HG02623 (cell line): ENCODE data around the gene SLC52A3.
"Not testable (repeated sequence)": the region's sequence is repeated elsewhere in the genome, so short reads cannot be mapped to it uniquely, and the experiment has no call there.

Source experiments
- ATAC-seq: cut with Tn5 transposase; IDR thresholded peaks from one replicate; pipeline ENCODE4 v1.9.1; 2021; ENCODE audit warnings: moderate library complexity; ENCODE audit not compliant: unreplicated experiment

SLC52A3 gene

GRCh38 chr20:768426-768978 is at the start of gene SLC52A3:
SLC52A3 (minus strand) TSS chr20:768500; CDS start chr20:765774, 2,726 bp downstream.
- no peak for ATAC-seq

GRCh38 chr20:815914-816606 is 47.8 kb upstream of the SLC52A3 start:
- ATAC-seq = no peak

- ATAC-seq = no peak
Measured at GRCh38 chr20:815226-815625, 46.9 kb upstream of the SLC52A3 start.

- ATAC-seq = no peak
Measured at GRCh38 chr20:813390-813789, 45.1 kb upstream of the SLC52A3 start.

GRCh38 chr20:812435-812814 is 44.1 kb upstream of the SLC52A3 start:
- ATAC-seq = not testable (repeated sequence)

DNA sequence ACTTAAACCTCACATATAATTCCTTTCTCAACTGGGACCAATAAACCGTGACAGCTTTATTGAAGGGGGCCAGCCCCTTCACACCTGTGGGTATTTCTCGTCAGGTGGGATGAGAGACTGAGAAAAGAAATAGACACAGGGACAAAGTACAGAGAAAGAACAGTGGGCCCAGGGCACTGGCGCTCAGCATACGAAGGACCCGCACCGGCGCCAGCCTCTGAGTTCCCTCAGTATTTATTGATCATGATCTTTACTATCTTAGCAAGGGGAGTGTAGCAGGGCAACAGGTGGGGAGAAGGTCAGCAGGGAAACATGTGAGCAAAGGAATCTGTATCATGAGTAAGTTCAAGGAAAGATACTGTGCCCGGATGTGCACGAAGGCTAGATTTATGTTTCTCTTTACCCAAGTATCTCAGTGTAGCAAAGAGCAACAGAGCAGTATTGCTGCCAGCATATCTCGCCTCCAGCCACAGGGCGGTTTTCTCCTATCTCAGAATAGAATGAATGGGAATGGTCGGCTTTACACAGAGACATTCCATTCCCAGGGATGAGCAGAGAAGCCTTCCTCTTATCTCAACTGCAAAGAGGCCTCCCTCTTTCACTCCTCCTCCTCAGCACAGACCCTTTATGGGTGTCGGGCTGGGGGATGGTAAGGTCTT is 43.6 kb upstream of the SLC52A3 start:
- ATAC-seq = not testable (repeated sequence)

DNA sequence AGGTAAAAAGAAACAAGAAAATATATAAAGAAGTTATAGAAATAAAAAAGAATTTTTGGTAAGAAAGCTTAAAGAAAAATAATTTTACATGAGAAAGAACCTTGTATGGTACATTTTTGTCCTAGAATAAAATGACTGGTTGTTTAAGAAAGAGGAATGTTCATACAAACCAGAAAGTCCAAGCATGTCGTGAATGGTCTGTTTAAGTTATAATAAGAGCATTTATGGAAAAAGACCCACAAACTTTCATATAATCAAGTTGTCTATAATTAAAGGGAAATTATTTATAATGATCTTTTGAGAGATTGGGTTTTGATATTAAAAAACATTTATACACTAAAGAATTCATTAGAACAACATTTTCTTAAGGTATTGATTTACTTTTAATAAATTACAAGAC is 37.4 kb upstream of the SLC52A3 start:
- no peak for ATAC-seq

DNA sequence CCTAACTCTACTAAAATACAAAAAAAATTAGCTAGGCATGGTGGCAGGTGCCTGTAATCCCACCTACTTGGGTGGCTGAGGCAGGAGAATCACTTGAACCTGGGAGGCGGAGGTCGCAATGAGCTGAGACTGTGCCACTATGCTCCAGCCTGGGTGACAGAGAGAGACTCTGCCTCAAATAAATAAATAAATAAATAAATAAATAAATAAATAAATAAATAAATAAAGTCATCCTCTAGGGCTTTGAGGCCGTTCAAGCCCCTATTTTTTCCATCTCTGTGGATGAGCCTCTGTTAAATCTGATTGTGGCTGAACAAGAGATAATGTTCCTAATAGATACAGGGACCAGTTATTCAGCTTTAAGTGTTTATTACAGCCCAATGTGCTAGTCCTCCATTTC is 33.4 kb upstream of the SLC52A3 start:
- ATAC-seq = no peak

DNA sequence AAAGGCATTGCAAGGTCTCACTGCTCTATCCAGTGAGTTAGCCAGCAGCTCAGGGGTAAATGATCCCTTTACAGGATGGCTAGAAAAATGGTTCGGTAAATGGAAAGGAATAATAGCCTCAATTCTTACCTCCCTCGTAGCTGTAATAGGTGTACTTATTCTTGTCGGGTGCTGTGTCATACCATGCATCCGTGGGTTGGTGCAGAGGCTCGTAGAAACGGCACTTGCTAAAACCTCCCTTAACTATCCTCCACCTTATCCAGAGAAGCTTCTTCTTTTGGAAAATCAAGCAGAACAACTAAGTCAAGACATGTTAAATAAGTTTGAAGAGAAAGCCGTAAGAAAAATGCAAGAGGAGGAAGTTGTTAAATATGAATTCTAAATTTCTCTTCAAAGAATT is 31.7 kb upstream of the SLC52A3 start:
- not testable (repeated sequence) for ATAC-seq

DNA sequence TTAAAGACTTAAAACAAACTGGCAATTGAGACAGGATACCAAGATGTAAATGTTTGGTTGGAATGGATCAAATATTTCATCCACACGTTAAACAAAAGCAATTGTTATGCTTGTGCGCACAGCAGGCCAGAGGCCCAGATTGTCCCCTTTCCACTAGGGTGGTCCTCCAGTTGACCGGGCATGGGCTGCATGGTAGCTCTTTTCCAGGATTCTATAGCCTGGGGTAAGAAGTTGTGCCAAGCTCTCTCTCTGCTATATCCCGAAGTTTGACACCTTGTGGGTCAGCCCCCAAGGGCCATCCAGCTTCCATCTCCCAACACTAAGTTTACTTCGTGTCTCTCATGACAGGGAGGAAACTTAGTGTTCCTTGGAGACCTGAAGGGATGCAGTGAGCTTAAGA is 30.4 kb upstream of the SLC52A3 start:
- not testable (repeated sequence) for ATAC-seq

GRCh38 chr20:796921-797320 is 28.6 kb upstream of the SLC52A3 start:
- ATAC-seq = no peak

GRCh38 chr20:792248-792647 is 23.9 kb upstream of the SLC52A3 start:
- no peak for ATAC-seq

GRCh38 chr20:791056-791455 is 22.8 kb upstream of the SLC52A3 start:
- no peak for ATAC-seq

GRCh38 chr20:787825-788224 is 19.5 kb upstream of the SLC52A3 start:
- ATAC-seq = no peak

- ATAC-seq = no peak
Measured at GRCh38 chr20:779771-780170, 11.5 kb upstream of the SLC52A3 start.

GRCh38 chr20:776165-776564 is 7.9 kb upstream of the SLC52A3 start:
- ATAC-seq = no peak

DNA sequence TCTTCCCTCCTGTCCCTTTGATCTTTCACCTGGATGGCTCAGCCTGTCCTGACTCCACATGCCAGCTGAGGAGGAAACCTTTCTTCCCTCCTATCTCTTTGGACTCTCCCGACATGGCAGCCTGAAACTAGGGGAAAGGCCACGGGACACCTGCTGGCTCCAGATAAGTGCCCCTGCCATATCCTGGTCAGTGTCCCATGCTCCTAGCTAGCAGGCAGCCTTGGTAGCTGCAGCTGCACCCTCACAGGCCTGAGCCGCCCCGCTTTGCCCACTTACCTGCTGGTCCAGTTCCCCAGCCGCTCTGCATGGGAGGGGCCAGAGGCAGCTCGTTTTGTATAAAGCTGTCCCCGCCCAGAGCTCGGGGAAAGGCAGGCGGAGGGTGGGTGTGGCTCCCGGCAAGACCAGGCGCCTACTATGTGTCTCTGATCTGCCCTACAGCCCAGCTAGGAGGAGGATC is 7.4 kb upstream of the SLC52A3 start:
- ATAC-seq = no peak

GRCh38 chr20:774660-775057 is 6.4 kb upstream of the SLC52A3 start:
- no peak for ATAC-seq

GRCh38 chr20:774016-774659 is 5.8 kb upstream of the SLC52A3 start:
- ATAC-seq = no peak

DNA sequence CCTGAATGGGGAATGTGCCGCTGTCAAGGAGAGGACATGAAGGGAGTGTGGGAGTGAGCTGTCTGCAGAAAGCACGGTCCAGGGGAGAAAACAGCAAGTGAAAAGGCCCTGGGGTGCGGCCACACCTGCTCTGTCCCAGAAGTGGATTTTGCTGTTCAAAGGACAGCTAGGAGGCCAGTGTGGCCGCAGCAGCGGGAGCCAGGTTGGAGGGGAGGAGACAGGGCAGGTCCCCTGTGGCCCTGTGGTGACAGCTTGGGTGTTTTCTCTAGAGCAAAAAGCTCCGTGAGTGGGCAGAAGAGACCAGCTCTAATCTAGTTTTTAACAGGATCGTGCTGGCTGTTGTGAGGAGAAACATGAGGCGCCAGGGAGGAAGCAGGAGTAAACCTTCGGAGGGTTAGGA is 4.5 kb upstream of the SLC52A3 start:
- no peak for ATAC-seq

DNA sequence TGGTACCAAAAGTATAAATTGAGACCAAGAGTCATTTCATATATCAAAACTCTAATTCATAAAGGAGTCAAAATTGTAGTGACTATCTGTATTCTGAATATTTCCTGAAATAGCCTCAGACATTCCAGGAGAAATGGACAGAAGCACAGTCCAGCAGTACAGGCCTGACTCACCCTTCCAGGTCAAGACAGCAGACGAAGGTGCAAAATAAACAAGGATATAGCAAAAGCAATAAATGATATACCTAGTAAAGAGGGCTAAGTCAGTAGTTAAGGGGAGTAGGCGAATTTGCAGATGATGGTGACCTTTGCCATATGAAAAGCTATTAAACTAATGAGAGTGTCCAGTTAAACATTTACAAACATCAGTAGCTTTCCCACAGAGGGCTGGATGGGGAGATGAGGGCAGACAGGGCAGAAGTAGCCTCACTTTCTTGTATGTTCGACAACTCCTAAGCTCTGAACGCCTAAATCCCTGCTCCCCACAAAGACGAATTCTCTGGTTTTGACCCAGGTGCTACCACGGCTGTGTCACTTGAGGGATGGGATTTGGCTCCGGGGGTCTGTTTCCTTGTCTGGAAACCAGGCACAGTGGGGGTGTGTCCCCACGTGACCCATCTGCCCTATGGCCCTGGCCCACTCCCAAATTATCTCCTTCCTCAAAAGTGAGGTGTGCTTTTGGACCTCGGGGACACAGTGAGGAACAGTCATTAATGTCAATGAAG is 3.6 kb upstream of the SLC52A3 start:
- ATAC-seq = no peak
